ENCODE measurements around the gene GSC.
"Not testable (repeated sequence)": the region's sequence is repeated elsewhere in the genome, so short reads cannot be mapped to it uniquely, and the experiment has no call there.

GSC gene

GRCh38 chr14:94771158-94771905, 1.4 kb upstream of the GSC start:
- no peak for DNase-seq

- DNase-seq, result no peak
Measured at GRCh38 chr14:94770815-94771157, 873 bp upstream of the GSC start.

- DNase-seq, result no peak
Measured at GRCh38 chr14:94770251-94770749, 387 bp upstream of the GSC start.

GRCh38 chr14:94768521-94769390, 1.2 kb downstream of the GSC start:
- no peak for DNase-seq

- no peak for DNase-seq
Measured at GRCh38 chr14:94768141-94768520, 1.8 kb downstream of the GSC start.

- no peak for DNase-seq
Measured at GRCh38 chr14:94767321-94767878, 2.5 kb downstream of the GSC start.

GRCh38 chr14:94764573-94764972, 5.3 kb downstream of the GSC start:
- DNase-seq, result no peak

GRCh38 chr14:94762431-94762830, 7.5 kb downstream of the GSC start:
- DNase-seq, result no peak

GRCh38 chr14:94761997-94762377, 7.9 kb downstream of the GSC start:
- DNase-seq, result no peak

- no peak for DNase-seq
Measured at GRCh38 chr14:94761348-94761996, 8.4 kb downstream of the GSC start.

- no peak for DNase-seq
Measured at GRCh38 chr14:94756310-94756882, 13.5 kb downstream of the GSC start.

- DNase-seq, result no peak
Measured at GRCh38 chr14:94754391-94754942, 15.4 kb downstream of the GSC start.

GRCh38 chr14:94752591-94753436, 17.1 kb downstream of the GSC start:
- DNase-seq, result no peak

GRCh38 chr14:94751956-94752355, 18.0 kb downstream of the GSC start:
- no peak for DNase-seq

GRCh38 chr14:94751321-94751720, 18.6 kb downstream of the GSC start:
- DNase-seq, result no peak

GRCh38 chr14:94750371-94750770, 19.5 kb downstream of the GSC start:
- DNase-seq, result no peak

- no peak for DNase-seq
Measured at GRCh38 chr14:94748667-94749347, 21.1 kb downstream of the GSC start.

- DNase-seq, result no peak
Measured at GRCh38 chr14:94747739-94748138, 22.2 kb downstream of the GSC start.

- DNase-seq, result not testable (repeated sequence)
Measured at GRCh38 chr14:94747153-94747552, 22.8 kb downstream of the GSC start.

- no peak for DNase-seq
Measured at GRCh38 chr14:94746131-94746530, 23.8 kb downstream of the GSC start.

- no peak for DNase-seq
Measured at GRCh38 chr14:94738751-94739150, 31.2 kb downstream of the GSC start.
